Natural killer cell (primary cell): Measurements from ENCODE around the gene PLAU. TPM values are rescaled to one million over a fixed set of nuclear protein-coding genes. Genes with fewer than 3 reads are reported as not detected.
"Not testable (repeated sequence)": the region's sequence is repeated elsewhere in the genome, so short reads cannot be mapped to it uniquely, and the experiment has no call there.

Experiments
- ATAC-seq, 3 donors: fragments of 150-1000 bp in 2 of 3; fragments of 200-7000 bp in 1 of 3; cut with Tn5 transposase; 1 replicate in 1 of 3; 2 replicates in 2 of 3; pipeline ENCODE4 v1.10.0; 2021; ENCODE audit warnings: mild to moderate bottlenecking in 2 of 3, moderate library complexity in 2 of 3
- DNase-seq, 2 donors: peaks; one replicate each; pipeline versions ENCODE4 v3.0.0 to v3.0.0-alpha.2; 2013 to 2021; ENCODE audit warnings: mixed read lengths in 1 of 2
- H3K27ac ChIP-seq: one replicate; pipeline ENCODE4 v1.5.1; 2013; ENCODE audit warnings: mild to moderate bottlenecking, low read length
- H3K27me3 ChIP-seq: one replicate; pipeline ENCODE4 v1.6.1; 2013; ENCODE audit warnings: low read length; ENCODE audit not compliant: control insufficient read depth, insufficient read depth
- H3K36me3 ChIP-seq: one replicate; pipeline ENCODE4 v1.6.1; 2013; ENCODE audit warnings: low read length; ENCODE audit not compliant: control insufficient read depth, insufficient read depth
- H3K4me1 ChIP-seq: one replicate; pipeline ENCODE4 v1.6.1; 2013; ENCODE audit warnings: low read length; ENCODE audit not compliant: control insufficient read depth, insufficient read depth
- H3K4me3 ChIP-seq: one replicate; pipeline ENCODE4 v1.5.1; 2013; ENCODE audit warnings: low read length
- H3K9me3 ChIP-seq: one replicate; pipeline ENCODE4 v1.6.1; 2013; ENCODE audit warnings: low read length; ENCODE audit not compliant: control insufficient read depth, insufficient read depth
- H3K27ac Mint-ChIP-seq, 2 donors: one replicate each; pipeline ENCODE4 v1.8.0; 2022; ENCODE audit warnings: mild to moderate bottlenecking in 2 of 2, mixed read lengths in 2 of 2, moderate library complexity in 1 of 2
- H3K27me3 Mint-ChIP-seq, 2 donors: one replicate each; pipeline ENCODE4 v1.8.0; 2022; ENCODE audit warnings: low read depth in 2 of 2, mixed read lengths in 2 of 2
- H3K36me3 Mint-ChIP-seq: one replicate; pipeline ENCODE4 v1.8.0; 2022; ENCODE audit warnings: mixed read lengths
- H3K4me1 Mint-ChIP-seq, 2 donors: one replicate each; pipeline ENCODE4 v1.8.0; 2022; ENCODE audit warnings: mixed read lengths in 2 of 2
- H3K4me3 Mint-ChIP-seq: one replicate; pipeline ENCODE4 v1.8.0; 2022; ENCODE audit warnings: mild to moderate bottlenecking, moderate library complexity, mixed read lengths
- H3K9me3 Mint-ChIP-seq, 2 donors: one replicate each; pipeline ENCODE4 v1.8.0; 2022; ENCODE audit warnings: mixed read lengths in 2 of 2
- CTCF ChIP-seq: fragments of 200-600 bp; IDR thresholded peaks from one replicate; pipeline ENCODE4 v1.8.0; 2022; ENCODE audit warnings: antibody characterized with exemption
- WGBS: methylation state at CpG from one replicate; pipeline ENCODE4 v1.1.7; 2013; ENCODE audit warnings: missing lambda C conversion rate; ENCODE audit not compliant: insufficient coverage; 5-methylcytosine and 5-hydroxymethylcytosine counted together
- intact Hi-C: fragments of 100-400 bp; cut with micrococcal nuclease; formaldehyde crosslinking; loops from one replicate; pipeline ENCODE4 v1.14.2; 2022
- total RNA-seq, 4 donors: library from RNA; stranded (reverse); fragments of 120-200 nt in 1 of 4; gene quantifications; one replicate each; pipeline versions ENCODE4 v1.2.3 to v1.2.4, GENCODE V29; 2013 to 2022

PLAU gene
- total RNA-seq, 3 donors from 2014 or later (not counting 1 experiment from before 2014, with no cell fraction given) = 0.12 to 1.6 (median 0.32) TPM

- Histone ChIP-seq H3K27ac (no peak overlapping the region), H3K9me3 (no peaks in the 10 kb centered on the region), H3K36me3 (no peaks in the 10 kb centered on the region), H3K4me1 (peaks cover 27% of the 10 kb centered on the region), H3K27me3 (peaks cover 10% of the 10 kb centered on the region), H3K4me3 (no peak overlapping the region)
- Mint-ChIP-seq H3K27ac (no peak overlapping the region), H3K4me3 (no peak overlapping the region), H3K4me1 (peaks cover 8 to 18% of the 10 kb centered on the region in 2 donors), H3K27me3 (peaks cover 28 to 46% of the 10 kb centered on the region in 2 donors), H3K36me3 (no peaks in the 10 kb centered on the region), H3K9me3 (no peaks in the 10 kb centered on the region)
- ATAC-seq (no peak), DNase-seq (no peak)
- intact Hi-C loops = no loop called here
- 94% methylated on average over 1 of the region's 1 CpG for WGBS
- no peak for TF ChIP-seq CTCF
These were observed 14.0 kb downstream of the PLAU start for GRCh38 chr10:73924935-73925334.

- no peak overlapping the region for H3K4me3 Mint-ChIP-seq
- H3K27ac Mint-ChIP-seq = no peak overlapping the region
These were observed 14.6 kb downstream of the PLAU start for GRCh38 chr10:73925539-73925938.

GRCh38 chr10:73926152-73926764, 15.3 kb downstream of the PLAU start:
- peaks cover 10% of the 10 kb centered on the region for H3K27me3 ChIP-seq
- peaks cover 19% of the 10 kb centered on the region for H3K4me1 ChIP-seq
- no peaks in the 10 kb centered on the region for H3K36me3 Mint-ChIP-seq
- H3K4me3 Mint-ChIP-seq = no peak overlapping the region
- ATAC-seq = peak in 1 of 3 donors; percentile 52
- no peaks in the 10 kb centered on the region for H3K9me3 ChIP-seq
- H3K9me3 Mint-ChIP-seq = no peaks in the 10 kb centered on the region
- H3K4me3 ChIP-seq = no peak overlapping the region
- H3K27ac Mint-ChIP-seq = no peak overlapping the region
- DNase-seq = no peak
- intact Hi-C loops = no loop called here
- H3K36me3 ChIP-seq = no peaks in the 10 kb centered on the region
- H3K27ac ChIP-seq = no peak overlapping the region
- 59% methylated on average over 5 of the region's 5 CpGs for WGBS
- H3K27me3 Mint-ChIP-seq = peaks cover 28 to 46% of the 10 kb centered on the region in 2 donors
- no peak for TF ChIP-seq CTCF
- peaks cover 8 to 14% of the 10 kb centered on the region in 2 donors for H3K4me1 Mint-ChIP-seq

More at GRCh38 chr10:73925539-73925938, 14.6 kb downstream of the PLAU start:
- Histone ChIP-seq H3K27ac (no peak overlapping the region), H3K9me3 (no peaks in the 10 kb centered on the region), H3K27me3 (peaks cover 10% of the 10 kb centered on the region), H3K36me3 (no peaks in the 10 kb centered on the region), H3K4me3 (no peak overlapping the region), H3K4me1 (peaks cover 23% of the 10 kb centered on the region)
- Mint-ChIP-seq H3K4me1 (peaks cover 8 to 14% of the 10 kb centered on the region in 2 donors), H3K9me3 (no peaks in the 10 kb centered on the region), H3K27me3 (peaks cover 28 to 46% of the 10 kb centered on the region in 2 donors), H3K36me3 (no peaks in the 10 kb centered on the region)
- TF ChIP-seq CTCF = no peak
- intact Hi-C loops = no loop called here
- 69% methylated on average over 4 of the region's 4 CpGs for WGBS
- ATAC-seq = no peak
- no peak for DNase-seq

- H3K27ac Mint-ChIP-seq = not testable (repeated sequence)
- H3K4me1 Mint-ChIP-seq = peaks cover 0 to 13% of the 10 kb centered on the region in 2 donors
These were observed 19.8 kb downstream of the PLAU start for GRCh38 chr10:73930630-73931327.

More at GRCh38 chr10:73930630-73931327, 19.8 kb downstream of the PLAU start:
- peaks cover 16 to 22% of the 10 kb centered on the region in 2 donors for H3K27me3 Mint-ChIP-seq
- H3K4me3 Mint-ChIP-seq, intact Hi-C loops, H3K9me3 Mint-ChIP-seq, H3K36me3 Mint-ChIP-seq, H3K9me3 ChIP-seq, H3K27ac ChIP-seq, H3K36me3 ChIP-seq, H3K4me1 ChIP-seq, H3K27me3 ChIP-seq, DNase-seq, ATAC-seq, H3K4me3 ChIP-seq: not testable (repeated sequence)
- WGBS = 94% methylated on average over 9 of the region's 13 CpGs
